Astrocyte of the spinal cord (primary cell): ENCODE measurements around the gene FBN2.
"Not testable (repeated sequence)": the region's sequence is repeated elsewhere in the genome, so short reads cannot be mapped to it uniquely, and the experiment has no call there.

Experiments
- DNase-seq: peaks from one replicate; pipeline ENCODE4 v3.0.0; 2011; ENCODE audit warnings: low read depth, low spot score
- H3K4me3 ChIP-seq: 2 replicates; pipeline ENCODE4 v1.5.1; 2011; ENCODE audit warnings: low read depth, mild to moderate bottlenecking, low read length, moderate library complexity
- in situ Hi-C: cut with HindIII; loops from 2 replicates; pipeline ENCODE4 v1.10.0; 2017; ENCODE audit warnings: low sequenced_read_pairs
- TF ChIP-seq, protein P1 (sequence below): IDR thresholded peaks from 2 replicates; pipeline ENCODE4 v1.5.1; 2012; ENCODE audit warnings: low read depth, mild to moderate bottlenecking, low read length, inconsistent platforms

FBN2 gene

GRCh38 chr5:128408622-128409021, 129.4 kb downstream of the FBN2 start:
- TF ChIP-seq, protein P1, sequence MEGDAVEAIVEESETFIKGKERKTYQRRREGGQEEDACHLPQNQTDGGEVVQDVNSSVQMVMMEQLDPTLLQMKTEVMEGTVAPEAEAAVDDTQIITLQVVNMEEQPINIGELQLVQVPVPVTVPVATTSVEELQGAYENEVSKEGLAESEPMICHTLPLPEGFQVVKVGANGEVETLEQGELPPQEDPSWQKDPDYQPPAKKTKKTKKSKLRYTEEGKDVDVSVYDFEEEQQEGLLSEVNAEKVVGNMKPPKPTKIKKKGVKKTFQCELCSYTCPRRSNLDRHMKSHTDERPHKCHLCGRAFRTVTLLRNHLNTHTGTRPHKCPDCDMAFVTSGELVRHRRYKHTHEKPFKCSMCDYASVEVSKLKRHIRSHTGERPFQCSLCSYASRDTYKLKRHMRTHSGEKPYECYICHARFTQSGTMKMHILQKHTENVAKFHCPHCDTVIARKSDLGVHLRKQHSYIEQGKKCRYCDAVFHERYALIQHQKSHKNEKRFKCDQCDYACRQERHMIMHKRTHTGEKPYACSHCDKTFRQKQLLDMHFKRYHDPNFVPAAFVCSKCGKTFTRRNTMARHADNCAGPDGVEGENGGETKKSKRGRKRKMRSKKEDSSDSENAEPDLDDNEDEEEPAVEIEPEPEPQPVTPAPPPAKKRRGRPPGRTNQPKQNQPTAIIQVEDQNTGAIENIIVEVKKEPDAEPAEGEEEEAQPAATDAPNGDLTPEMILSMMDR = no peak
- no peak overlapping the region for H3K4me3 ChIP-seq
- in situ Hi-C loops = no loop called here
- no peak for DNase-seq

DNA sequence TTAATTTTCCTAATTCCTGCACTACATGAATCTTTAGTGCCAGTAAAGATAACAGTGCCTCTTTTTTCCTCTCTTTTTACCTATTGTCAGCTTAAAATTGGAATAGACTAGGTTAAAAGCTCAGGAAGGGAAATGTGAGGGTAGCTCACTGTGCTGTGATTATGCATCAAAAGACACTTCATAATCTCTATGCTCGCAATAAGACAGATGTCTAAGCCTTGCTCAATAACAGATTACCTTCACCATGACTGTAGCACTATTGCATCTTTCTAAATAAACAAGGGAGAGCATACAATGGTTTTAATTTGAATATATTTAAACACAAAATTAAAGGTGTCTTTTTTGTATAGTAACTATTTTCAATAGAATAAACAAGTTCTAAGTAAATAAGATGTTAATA, 130.1 kb downstream of the FBN2 start:
- TF ChIP-seq, protein P1 = no peak
- H3K4me3 ChIP-seq = no peak overlapping the region
- in situ Hi-C loops = no loop called here
- DNase-seq = no peak

- H3K4me3 ChIP-seq = no peak overlapping the region
- in situ Hi-C loops = no loop called here
- TF ChIP-seq, protein P1 = no peak
- no peak for DNase-seq
Measured at GRCh38 chr5:128406803-128407202, 131.2 kb downstream of the FBN2 start.

DNA sequence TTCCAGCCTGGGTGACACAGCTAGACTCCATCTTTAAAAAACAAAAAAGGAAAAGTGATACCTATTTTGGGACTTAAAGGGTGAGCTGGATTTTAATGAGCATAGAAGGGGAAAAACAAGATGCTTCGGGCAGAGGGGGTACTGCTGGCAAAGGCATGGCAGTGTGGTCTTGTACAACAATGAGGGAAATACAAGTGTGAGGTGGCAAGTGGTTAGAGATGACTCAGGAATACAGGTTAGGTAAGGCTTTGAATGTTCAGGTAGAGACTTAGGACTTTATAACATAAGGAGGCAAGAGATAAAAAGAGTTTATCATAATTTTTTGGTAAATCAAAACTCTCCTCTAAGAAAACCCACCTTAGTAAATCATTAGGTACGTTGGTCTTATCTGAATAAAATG, 132.9 kb downstream of the FBN2 start:
- H3K4me3 ChIP-seq = no peak overlapping the region
- in situ Hi-C loops = no loop called here
- no peak for DNase-seq
- TF ChIP-seq, protein P1 = no peak

- DNase-seq = no peak
- in situ Hi-C loops = no loop called here
- TF ChIP-seq, protein P1 = no peak
- no peak overlapping the region for H3K4me3 ChIP-seq
Measured at GRCh38 chr5:128403333-128403732, 134.7 kb downstream of the FBN2 start.

DNA sequence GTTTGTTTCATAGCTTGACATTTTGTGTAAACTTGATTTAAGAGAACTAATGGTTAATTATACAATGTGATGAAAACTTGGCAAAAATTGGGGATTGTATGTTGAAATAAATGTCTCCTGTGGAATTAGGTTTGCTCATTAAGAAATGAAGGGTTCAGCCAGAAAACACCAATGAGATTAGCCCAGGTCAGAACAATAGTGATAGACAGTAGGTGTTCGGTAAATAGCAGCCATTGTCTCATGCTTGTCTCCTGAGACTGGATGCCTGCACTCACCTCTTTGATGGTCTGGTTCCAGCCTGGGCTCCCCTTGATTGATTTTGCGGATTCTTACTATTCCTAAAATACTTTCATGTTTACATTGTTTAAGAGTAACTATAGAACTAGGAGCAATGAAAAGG, 135.5 kb downstream of the FBN2 start:
- DNase-seq = no peak
- TF ChIP-seq, protein P1 = no peak
- H3K4me3 ChIP-seq = no peak overlapping the region
- in situ Hi-C loops = no loop called here

DNA sequence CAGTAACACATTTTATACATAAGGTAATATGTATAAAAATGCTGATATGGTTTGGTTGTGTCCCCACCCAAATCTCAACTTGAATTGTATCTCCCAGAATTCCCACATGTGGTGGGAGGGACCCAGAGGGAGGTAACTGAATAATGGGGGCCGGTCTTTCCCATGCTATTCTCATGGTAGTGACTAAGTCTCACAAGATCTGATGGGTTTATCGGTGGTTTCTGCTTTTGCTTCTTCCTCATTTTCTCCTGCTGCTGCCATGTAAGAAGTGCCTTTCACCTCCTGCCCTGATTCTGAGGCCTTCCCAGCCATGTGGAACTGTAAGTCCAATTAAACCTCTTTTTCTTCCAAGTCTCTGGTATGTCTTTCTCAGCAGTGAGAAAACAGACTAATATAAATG, 137.3 kb downstream of the FBN2 start:
- in situ Hi-C loops, H3K4me3 ChIP-seq, DNase-seq: not testable (repeated sequence)
